HG02884 (cell line): Measurements from ENCODE around the gene LMNTD2.

Experiments
- ATAC-seq: cut with Tn5 transposase; IDR thresholded peaks from one replicate; pipeline ENCODE4 v1.9.1; 2021; ENCODE audit warnings: mild to moderate bottlenecking, moderate library complexity; ENCODE audit not compliant: unreplicated experiment

LMNTD2 gene

GRCh38 chr11:554428-555226 lies 5.9 kb downstream of the LMNTD2 start:
- peak; percentile 65 for ATAC-seq

- no peak for ATAC-seq
Observed at GRCh38 chr11:553988-554340, 6.6 kb downstream of the LMNTD2 start.

GRCh38 chr11:553083-553987 lies 7.2 kb downstream of the LMNTD2 start:
- ATAC-seq: no peak

- ATAC-seq: no peak
Observed at GRCh38 chr11:551596-551995, 8.9 kb downstream of the LMNTD2 start.

- no peak for ATAC-seq
Observed at GRCh38 chr11:551131-551530, 9.4 kb downstream of the LMNTD2 start.

- no peak for ATAC-seq
Observed at GRCh38 chr11:550746-551085, 9.8 kb downstream of the LMNTD2 start.

- ATAC-seq: no peak
Observed at GRCh38 chr11:550021-550745, 10.4 kb downstream of the LMNTD2 start.

- ATAC-seq: no peak
Observed at GRCh38 chr11:548700-549603, 11.6 kb downstream of the LMNTD2 start.

GRCh38 chr11:545171-545570 lies 15.4 kb downstream of the LMNTD2 start:
- no peak for ATAC-seq

- ATAC-seq: no peak
Observed at GRCh38 chr11:544817-545166, 15.7 kb downstream of the LMNTD2 start.

GRCh38 chr11:541433-541885 lies 19.1 kb downstream of the LMNTD2 start:
- ATAC-seq: no peak

- ATAC-seq: no peak
Observed at GRCh38 chr11:540583-541432, 19.7 kb downstream of the LMNTD2 start.

GRCh38 chr11:539971-540481 lies 20.5 kb downstream of the LMNTD2 start:
- no peak for ATAC-seq

GRCh38 chr11:538431-539051 lies 22.0 kb downstream of the LMNTD2 start:
- ATAC-seq: no peak

- ATAC-seq: no peak
Observed at GRCh38 chr11:537622-538430, 22.7 kb downstream of the LMNTD2 start.

- peak; percentile 43 for ATAC-seq
Observed at GRCh38 chr11:536841-537621, 23.5 kb downstream of the LMNTD2 start, which contains the start of gene LRRC56. LRRC56 (plus strand) TSS chr11:537527; CDS start chr11:540685, 3,158 bp downstream.
